HG03354 (cell line): Measurements from ENCODE around the gene TSR3.
A peak's percentile ranks its signal among the peaks of the same experiment; 100 is the strongest.

Experiments
- ATAC-seq: cut with Tn5 transposase; IDR thresholded peaks from one replicate; pipeline ENCODE4 v1.9.1; 2021; ENCODE audit warnings: mild to moderate bottlenecking; ENCODE audit not compliant: unreplicated experiment, poor library complexity, severe bottlenecking

The TSR3 gene

GRCh38 chr16:1351582-1352362, at the start of gene TSR3, which contains the start of gene GNPTG:
Gene TSR3, minus strand, starts transcription at chr16:1351878. Its CDS starts 74 bp downstream, at chr16:1351804.
Gene GNPTG, plus strand, starts transcription at chr16:1351931. Its CDS starts 35 bp downstream, at chr16:1351966.
- peak; percentile 76 for ATAC-seq

GRCh38 chr16:1401061-1401757, 49.5 kb upstream of the TSR3 start:
- no peak for ATAC-seq

DNA sequence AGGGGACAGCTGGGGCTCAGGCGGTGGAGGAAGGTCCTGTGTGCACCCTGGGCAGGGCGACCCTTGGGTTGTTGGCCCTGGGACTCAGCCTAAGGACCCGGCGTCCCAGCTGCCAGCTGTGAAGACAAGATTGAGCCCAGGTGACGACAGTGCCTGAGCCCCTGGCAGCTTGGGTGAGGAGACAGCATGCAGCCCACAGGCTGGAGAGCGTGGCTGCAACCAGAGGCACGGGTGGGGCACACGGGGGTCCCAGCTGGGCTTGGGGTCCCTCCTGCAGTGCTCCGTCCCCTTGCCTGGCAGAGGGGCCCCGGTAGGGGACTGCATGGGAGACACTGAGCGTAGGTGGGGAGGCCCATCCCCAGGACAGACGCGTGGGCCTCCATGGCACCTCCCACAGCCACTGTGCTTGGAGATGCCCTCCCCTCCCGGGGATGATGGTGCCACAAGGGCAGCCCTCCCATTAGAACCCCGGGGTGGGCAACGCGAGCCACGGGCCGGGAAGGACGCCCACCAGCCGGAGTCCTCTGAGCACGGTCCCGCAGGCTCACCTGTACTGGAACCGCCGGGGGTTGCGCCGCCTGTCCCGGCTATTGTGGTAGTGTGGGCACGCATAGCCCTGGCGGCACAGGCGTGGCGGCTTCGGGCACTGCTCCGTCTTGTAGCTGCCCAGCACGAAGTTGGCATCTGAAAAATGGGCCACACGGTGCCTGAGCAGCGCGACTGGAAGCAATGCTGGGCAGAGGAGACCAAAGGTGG, 47.3 kb upstream of the TSR3 start:
- no peak for ATAC-seq

- no peak for ATAC-seq
Observed at GRCh38 chr16:1398351-1398750, 46.7 kb upstream of the TSR3 start.

GRCh38 chr16:1397779-1398178, 46.1 kb upstream of the TSR3 start:
- ATAC-seq = no peak

DNA sequence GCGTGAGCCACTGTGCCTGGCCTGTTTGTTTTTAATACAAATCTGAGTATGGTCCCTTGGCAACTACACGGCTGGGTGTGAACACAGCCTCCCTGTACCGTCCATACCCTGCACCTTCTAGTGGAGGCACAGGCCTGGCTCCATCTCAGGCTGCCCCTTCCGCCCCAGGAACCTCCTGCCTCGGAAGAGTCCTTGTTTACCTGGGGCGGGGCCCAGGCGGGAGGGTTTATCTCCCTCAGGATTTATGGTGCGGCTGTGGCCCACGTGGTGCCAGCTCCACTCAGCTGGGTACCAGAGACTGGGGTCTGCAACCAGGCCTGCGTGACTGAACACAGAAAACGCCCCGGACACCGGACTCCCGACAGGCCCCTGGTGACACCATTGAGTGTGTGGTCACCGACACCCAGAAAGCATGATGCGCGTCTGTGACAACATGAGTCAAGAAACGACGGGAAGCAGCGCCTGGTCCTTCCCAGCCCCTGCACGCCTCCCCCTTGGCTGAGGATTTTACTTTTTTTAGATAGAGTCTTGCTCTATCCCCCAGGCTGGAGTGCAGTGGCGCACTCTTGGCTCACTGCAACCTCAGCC, 43.9 kb upstream of the TSR3 start:
- no peak for ATAC-seq

DNA sequence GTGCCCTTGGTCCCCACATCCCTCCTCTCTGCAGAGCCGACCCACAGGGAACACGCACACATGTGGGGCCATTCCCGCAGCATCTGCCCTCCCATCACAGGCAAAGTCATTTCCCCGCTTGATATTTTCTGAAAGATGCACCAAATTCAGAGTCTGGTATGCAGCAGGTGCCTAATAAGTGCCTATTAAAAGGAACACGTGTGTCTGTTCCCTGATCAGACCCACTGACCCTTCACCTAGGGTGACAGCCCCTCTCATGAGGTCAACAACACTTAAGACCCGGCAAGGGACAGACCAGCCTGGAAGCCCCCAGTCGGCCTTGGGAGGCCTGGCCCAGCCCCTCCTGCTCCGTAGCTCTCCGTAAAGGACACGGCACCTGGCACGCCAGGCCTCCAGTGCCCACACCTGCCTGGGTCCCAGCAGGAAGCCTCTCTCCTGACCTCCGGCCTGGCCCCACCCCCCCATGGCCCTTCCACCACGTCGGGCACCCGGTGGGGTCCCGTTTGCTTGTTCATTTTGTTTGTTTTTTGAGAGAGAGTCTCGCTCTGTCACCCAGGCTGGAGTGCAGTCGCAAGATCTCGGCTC, 42.8 kb upstream of the TSR3 start:
- ATAC-seq = no peak

GRCh38 chr16:1393613-1394176, 42.0 kb upstream of the TSR3 start:
- ATAC-seq = no peak

- no peak for ATAC-seq
Observed at GRCh38 chr16:1392826-1393225, 41.1 kb upstream of the TSR3 start.

- no peak for ATAC-seq
Observed at GRCh38 chr16:1390239-1390779, 38.6 kb upstream of the TSR3 start.

DNA sequence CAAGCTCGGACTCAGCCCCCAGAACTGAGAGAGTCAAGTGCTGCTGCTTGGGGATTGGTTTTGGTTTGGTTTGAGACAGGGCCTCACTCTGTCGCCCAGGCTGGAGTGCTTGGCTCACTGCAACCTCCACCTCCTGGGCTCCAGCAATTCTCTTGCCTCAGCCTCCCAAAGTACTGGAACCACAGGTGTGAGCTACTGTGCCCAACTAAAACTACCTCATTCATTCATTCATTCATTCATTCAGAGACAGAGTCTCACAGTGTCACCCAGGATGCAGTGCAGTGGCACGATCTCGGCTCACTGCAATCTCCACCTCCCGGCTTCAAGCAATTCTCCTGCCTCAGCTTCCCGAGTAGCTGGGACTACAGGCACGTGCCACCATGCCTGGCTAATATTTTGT, 38.1 kb upstream of the TSR3 start:
- no peak for ATAC-seq

DNA sequence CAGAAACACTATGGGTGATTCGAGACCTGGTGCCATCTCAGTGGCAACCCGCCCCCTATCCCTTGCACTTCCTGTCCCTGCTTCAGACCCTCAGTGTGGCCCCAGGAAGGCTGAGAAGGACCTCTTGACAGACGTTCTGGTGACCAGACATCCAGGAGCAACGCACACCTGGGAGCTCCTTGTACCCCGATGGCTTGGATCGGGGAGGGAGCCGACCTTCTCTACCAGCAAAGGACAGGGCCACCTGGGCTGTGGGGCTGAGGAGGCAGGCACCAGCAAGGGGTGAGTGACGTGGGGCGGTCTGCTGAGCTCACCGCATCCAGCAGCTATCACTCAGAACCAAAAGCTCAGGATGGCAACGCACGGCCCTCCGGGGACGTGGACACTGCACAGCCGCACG, 35.7 kb upstream of the TSR3 start:
- no peak for ATAC-seq

DNA sequence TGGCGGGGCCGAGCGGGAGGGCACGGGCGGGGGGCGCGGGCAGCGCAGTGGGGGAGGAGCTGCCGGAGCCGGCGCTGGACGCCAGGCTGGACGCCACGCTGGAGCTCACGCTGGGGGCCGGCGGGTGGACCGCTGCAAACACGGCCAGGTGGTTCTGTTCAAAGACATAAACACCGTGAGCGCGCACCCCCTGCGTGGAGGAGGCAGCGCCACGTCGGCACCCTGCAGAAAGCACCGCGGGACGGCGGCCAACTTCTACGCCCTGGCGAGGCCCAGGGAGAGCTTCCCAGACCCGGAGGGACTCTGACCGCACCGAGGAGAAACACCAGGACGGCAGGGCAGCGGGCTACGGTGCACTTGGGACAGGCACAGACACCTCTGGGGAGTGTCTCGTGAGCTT, 33.6 kb upstream of the TSR3 start:
- no peak for ATAC-seq

DNA sequence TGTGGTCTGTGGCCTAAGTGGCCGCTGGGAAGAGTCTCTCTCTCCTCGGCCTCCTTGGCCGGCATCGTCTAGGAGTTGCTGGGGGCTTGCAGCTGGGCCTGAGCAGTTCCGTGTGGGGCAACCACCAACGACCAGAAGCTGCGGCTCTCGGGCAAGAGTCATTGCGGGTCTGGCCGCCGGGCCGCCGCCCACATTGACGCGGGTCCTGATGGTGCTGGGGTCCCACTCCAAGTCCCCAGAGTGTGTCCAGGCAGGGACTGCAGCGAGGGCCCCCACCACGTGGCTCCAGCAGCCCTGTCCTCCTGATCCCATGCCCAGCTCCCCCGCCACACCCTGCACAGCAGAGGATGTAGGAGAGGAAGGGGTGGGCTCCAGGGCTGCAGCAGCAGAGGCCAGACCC, 31.9 kb upstream of the TSR3 start:
- no peak for ATAC-seq

DNA sequence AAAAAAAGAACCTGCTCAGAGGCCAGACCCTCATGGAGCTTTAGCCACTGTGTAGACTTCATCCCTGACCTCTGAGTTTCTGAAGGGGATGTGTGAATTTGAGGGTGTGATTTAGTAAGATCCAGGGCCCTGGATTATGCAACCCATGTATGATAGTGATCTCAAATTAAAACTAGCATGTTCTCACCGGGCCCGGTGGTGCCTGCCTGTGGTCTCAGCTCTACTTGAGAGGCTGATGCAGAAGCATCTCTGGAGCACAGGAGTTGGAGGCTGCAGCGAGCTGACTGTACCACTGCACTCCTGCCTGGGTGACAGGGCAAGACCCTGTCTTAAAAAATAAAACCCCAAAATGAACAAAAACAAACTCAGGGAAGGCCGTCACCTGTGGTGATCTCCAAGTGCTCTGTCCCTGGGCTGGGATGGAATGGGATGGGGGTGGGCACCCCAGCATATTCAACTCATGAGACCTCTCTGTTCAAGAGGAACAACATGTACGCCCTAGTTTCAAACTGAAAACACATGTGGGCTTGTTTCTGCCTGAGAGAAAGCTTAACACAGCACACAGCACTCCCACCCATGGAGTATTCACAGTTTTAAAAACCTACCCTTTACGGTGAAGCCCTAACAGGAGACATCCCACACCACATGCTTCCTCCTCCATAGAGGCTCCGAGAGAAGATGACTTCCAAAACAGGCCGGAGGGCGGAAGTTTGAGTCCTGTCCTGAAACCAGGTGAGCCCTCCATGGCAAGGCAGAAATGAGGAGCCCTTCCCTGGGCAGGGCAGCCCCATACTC, 30.1 kb upstream of the TSR3 start:
- ATAC-seq = no peak

DNA sequence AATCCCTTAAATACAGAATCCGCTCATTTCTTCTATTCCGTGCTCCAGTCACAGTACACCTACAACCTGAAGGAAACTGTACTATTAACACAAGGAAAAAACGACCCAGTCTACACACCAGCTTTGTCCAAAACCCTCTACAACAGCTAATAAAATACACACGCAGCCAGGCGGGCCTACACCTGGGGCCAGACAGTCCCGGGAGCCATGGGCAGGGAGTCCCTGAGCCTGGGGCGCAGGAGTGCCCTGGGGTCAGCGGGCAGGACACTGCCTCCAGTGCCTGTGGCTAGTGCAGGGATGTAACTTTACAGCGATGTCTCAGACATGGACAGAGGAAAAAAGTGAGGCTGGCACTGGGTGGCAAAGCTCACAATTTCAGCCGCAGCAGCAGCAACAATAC, 28.5 kb upstream of the TSR3 start:
- no peak for ATAC-seq

GRCh38 chr16:1379304-1380076, 27.8 kb upstream of the TSR3 start:
- peak; percentile 50 for ATAC-seq

DNA sequence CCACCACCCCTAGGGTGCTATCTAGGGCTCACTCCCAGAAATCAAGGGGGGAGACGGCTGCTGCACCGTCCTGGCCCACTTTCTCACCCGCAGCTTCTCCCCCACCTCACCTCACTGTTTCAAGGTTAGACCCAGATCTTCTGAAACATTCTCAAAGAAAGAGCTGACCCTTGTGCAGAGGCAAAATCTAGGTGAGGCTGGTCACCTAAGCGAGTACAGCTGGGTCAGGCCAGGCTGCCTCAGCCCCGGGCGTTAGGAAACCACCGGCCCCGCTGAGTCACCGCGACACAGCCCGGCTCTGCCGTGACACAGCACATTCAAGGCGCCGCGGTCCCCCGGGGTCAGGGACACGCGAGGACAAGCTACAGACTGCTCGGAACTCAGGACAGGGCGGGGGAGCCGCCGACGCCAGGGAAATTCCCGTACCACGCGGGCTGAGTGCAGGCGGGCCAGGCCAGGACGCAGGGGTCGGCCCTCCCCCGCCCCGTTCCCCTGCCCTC, 27.2 kb upstream of the TSR3 start:
- ATAC-seq = peak; percentile 53
